Tongue (tissue), 2 donors: Measurements from ENCODE around the gene EIF2S3B. TPM values are rescaled to one million over a fixed set of nuclear protein-coding genes. Genes with fewer than 3 reads are reported as not detected.
"Not testable (repeated sequence)": the region's sequence is repeated elsewhere in the genome, so short reads cannot be mapped to it uniquely, and the experiment has no call there.

Experiments
- DNase-seq: peaks from one replicate; pipeline ENCODE4 v3.0.0-alpha.2; 2015
- total RNA-seq: library from RNA; depleted of rRNA; stranded (reverse); fragments of >200 nt; gene quantifications from one replicate; pipeline ENCODE4 v1.2.3, GENCODE V29; 2014

EIF2S3B gene
- 1.2 TPM for total RNA-seq

- DNase-seq = no peak
These were observed at the start of gene EIF2S3B for GRCh38 chr12:10505620-10506019. Gene EIF2S3B (plus strand): TSS chr12:10505890. CDS start chr12:10505903, 13 bp downstream.

DNA sequence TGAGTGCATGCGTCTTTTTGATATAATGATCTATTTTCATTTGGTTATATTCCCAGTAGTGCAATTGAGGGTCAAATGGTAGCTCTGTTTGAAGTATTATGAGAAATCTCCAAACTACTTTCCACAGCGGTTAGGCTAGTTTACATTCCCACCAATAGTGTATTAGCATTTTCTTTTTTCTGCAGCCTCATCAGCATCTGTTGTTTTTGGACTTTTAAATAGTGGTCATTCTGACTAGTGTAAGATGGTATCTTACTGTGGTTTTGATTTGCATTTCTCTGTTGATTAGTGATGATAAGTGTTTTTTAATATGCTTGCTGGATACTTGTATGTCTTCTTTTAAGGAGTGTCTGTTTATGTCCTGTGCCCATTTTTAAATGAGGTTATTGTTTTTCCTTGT is 48.8 kb upstream of the EIF2S3B start:
- no peak for DNase-seq

- no peak for DNase-seq
These were observed 47.9 kb upstream of the EIF2S3B start for GRCh38 chr12:10457760-10458159.

DNA sequence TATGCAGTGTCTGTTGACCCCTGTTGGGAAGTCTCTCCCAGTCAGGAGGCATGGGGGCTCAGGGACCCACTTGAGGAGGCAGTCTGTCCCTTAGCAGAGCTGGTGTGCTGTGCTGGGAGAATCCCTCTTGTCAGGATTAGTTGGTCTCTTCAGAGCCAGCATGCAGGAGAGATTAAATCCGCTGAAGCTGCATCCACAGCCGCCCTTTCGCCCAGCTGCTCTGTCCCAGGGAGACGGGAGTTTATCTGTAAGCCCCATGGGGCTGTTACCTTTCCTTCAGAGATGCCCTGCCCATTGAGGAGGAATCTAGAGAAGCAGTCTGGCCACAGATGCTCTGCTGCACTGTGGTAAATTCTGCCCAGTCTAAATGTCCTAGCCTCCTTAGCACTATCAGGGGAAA is 39.4 kb upstream of the EIF2S3B start:
- DNase-seq = no peak

DNA sequence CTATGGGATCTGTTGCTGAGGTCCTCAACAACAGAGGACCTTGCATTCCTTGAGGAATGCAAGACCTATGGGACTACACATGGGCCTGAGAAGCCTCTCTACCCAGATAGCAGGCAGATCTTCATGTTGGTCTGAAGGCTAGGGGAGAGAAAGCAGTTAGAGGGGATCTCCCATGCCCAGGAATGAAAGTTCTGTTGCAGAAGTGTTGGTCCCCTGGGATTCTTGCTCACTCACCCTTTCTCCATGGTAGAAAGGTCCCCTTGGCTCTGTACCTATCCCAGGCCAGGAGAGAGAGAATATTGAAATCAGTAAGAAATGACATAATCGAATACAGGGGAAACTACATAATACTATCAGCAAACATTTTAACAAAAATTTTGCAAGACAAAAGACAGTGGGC is 36.0 kb upstream of the EIF2S3B start:
- DNase-seq = no peak

DNA sequence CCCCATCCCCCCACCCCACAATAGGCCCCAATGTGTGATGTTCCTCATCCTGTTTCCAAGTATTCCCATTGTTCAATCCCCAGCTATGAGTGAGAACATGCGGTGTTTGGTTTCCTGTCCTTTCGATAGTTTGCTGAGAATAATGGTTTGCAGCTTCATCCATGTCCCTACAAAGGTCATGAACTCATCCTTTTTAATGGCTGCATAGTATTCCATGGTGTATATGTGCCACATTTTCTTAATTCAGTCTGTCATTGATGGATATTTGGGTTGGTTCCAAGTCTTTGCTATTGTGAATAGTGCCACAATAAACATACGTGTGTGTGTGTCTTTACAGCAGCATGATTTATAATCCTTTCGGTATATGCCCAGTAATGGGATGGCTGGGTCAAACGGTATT is 32.9 kb upstream of the EIF2S3B start:
- not testable (repeated sequence) for DNase-seq

DNA sequence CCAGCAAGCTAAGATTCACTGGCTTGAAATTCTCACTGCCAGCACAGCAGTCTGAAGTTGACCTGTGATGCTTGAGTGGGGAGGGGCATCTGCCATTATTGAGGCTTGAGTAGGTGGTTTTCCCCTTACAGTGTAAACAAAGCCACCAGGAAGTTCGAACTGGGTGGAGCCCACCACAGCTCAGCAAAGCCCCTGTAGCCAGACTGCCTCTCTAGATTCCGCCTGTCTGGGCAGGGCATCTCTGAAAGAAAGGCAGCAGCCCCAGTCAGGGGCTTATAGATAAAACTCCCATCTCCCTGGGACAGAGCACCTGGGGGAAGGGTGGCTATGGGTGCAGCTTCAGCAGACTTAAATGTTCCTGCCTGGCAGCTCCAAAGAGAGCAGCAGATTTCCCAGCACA is 23.8 kb upstream of the EIF2S3B start:
- not testable (repeated sequence) for DNase-seq

- not testable (repeated sequence) for DNase-seq
These were observed 18.4 kb upstream of the EIF2S3B start for GRCh38 chr12:10487328-10487727.

GRCh38 chr12:10491766-10492165 is 13.9 kb upstream of the EIF2S3B start:
- no peak for DNase-seq

DNA sequence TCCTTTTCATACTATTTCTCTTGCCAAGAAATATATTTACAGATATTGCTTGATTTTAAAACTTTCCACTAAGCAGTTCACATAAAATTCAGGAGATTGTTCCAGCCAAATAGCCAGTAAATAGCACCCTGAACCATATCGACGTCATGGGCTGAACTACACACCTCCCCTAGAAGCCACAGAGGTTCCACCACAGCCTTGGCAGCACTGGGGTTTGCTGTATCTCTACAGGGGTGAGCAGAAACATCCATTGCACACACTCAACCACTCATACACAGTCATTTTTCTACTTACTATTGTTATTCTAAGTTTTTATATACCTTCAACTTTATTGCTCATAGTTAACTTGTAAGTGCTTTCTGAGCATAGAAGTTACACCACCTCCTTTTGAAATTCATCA is 8.1 kb upstream of the EIF2S3B start:
- DNase-seq = no peak

- DNase-seq = no peak
These were observed 7.6 kb upstream of the EIF2S3B start for GRCh38 chr12:10498042-10498441.

DNA sequence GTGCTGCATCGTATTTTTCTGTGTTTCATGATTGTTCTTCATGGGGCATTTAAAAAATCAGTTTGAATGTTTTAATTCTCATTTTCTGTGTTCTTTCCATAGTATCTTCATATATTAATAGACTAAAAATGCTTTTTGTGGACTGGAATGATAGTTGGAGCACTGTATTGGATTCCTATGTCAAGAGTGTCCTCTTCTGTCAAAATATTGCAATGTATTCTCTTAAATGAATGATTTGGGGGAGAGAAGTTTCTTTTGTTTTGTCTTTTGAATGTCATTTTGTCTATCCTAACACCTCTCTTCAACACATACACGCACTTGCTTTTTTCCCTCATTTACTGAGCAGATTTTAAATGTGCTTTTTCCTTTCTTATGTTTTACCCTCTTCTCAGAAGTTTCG is 4.7 kb upstream of the EIF2S3B start:
- no peak for DNase-seq

DNA sequence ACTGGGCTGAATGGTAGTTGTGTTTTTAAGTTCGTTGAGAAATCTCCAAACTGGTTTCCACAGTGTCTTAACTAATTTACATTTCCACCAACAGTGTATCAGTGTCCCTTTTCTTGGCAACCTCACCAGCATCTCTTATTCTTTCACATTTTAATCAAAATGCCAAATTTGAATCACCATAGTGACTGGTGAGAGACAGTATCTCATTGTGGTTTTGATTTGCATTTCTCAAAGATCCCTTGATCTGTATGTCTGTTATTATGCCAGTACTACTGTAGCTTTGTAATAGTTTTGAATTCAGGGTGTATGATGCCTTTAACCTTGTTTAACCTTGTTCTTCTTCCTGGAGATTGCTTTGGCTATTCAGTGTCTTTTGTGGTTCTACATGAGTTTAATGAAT is 2.2 kb upstream of the EIF2S3B start:
- no peak for DNase-seq

GRCh38 chr12:10511756-10512355 is 6.2 kb downstream of the EIF2S3B start:
- no peak for DNase-seq

- DNase-seq = no peak
These were observed 7.1 kb downstream of the EIF2S3B start for GRCh38 chr12:10512798-10513197.

GRCh38 chr12:10521555-10521954 is 15.9 kb downstream of the EIF2S3B start:
- DNase-seq = no peak

DNA sequence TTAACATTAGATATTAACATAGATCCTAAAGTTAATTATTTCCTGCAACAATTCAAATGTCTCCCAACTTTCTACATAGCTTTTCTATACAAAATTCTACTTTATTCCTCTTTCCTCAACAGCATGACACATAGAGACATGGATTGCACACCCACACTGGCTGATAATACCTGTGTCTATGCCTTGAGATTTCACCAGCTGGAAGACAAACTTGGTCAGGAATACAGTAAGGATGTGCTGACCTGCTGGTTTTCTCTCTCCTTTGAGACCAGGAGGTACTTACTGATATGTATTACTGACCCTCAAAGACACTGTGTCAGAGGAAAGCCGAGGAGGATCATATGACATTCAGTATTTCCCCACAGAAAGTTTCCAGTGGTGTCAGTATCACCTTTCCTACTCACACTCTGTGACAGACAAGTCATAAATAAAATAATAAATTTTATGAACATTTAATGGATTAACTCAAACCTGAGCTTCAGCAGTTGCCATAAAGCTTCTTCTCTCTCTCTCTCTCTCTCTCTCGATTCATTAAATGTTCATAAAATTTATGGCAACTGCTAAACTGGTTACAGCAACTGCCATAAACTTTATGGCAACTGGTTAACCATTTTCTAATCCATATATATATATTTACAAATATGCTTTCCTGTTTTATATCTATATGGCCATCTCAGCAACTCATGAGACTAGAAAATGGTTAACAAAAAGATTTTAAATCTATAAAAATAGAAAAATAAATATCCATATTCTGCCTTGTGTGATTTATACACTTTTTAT is 22.7 kb downstream of the EIF2S3B start:
- no peak for DNase-seq

DNA sequence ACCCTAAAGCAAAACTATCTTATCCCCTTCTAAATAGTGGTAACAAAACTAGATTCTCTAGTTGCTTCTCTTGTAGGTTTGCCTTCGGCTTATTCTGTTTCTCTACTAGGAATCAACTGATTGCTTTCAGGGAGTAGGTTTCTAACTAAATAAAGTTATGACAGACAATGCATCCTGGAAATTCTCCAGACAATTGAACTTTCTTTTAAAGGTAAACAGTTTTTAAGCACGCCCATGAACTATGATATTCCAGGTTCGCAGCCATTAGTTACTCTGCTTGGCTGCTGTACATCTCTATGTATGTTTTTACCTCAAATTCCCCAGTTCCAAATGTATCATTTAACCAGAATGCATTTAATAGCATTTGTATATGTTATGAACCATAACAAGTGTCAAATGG is 23.9 kb downstream of the EIF2S3B start:
- DNase-seq = peak; percentile 1

- no peak for DNase-seq
These were observed 32.0 kb downstream of the EIF2S3B start for GRCh38 chr12:10537721-10538120.

GRCh38 chr12:10540776-10541205 is 35.1 kb downstream of the EIF2S3B start:
- no peak for DNase-seq

- DNase-seq = no peak
These were observed 37.8 kb downstream of the EIF2S3B start for GRCh38 chr12:10543499-10543898.

DNA sequence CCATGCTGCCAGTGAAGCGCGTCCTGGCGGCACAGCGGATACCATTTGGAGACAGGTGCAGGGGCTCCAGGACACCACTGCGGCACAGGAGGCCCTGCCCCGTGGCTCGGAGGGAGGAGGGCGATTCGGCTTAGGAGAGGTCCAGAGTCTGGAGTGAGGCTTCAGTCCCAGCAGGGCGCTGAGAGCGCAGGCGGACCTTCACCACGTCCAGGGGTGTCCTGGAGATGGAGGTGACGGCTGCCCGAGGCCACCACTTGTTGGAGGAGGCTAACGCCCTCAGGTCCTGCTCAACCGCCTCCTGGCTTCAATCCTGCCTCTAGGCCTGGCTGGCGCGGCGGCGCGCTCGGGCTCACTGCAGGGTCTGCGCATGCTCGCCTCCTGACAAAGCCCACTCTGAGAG is 45.7 kb downstream of the EIF2S3B start:
- no peak for DNase-seq

DNA sequence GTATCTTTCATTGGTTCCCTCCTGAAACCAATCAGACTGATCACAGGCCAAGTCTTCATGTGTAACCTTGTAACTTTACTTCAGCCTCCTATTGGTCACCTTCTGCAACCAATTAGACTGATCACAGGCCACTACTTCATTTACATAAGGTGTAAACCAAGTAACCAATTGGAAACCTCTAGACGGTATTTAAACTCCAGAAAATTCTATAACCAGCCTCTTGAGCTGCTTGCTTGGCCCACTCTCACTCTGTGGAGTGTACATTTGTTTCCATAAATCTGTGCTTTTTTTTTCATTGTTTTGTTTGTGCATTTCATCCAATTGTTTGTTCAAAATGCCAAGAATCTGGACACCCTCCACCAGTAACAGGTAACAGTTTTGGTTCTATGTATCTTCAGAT is 47.5 kb downstream of the EIF2S3B start:
- DNase-seq = no peak

- no peak for DNase-seq
These were observed 48.6 kb downstream of the EIF2S3B start for GRCh38 chr12:10554228-10554755.
